Rectal smooth muscle tissue (tissue), 1 donor: ENCODE measurements around the gene HCN2.
A peak's percentile ranks its signal among the peaks of the same experiment; 100 is the strongest.

ENCODE experiments used
- H3K27ac ChIP-seq: one replicate; pipeline ENCODE4 v1.7.0; 2013; ENCODE audit warnings: low read depth, low read length, inconsistent platforms
- H3K27me3 ChIP-seq: one replicate; pipeline ENCODE4 v1.7.0; 2013; ENCODE audit warnings: low read length; ENCODE audit not compliant: control insufficient read depth, insufficient read depth
- H3K36me3 ChIP-seq: one replicate; pipeline ENCODE4 v1.7.0; 2013; ENCODE audit warnings: low read length; ENCODE audit not compliant: control insufficient read depth, insufficient read depth
- H3K4me1 ChIP-seq: one replicate; pipeline ENCODE4 v1.7.0; 2013; ENCODE audit warnings: low read length; ENCODE audit not compliant: control insufficient read depth, insufficient read depth
- H3K4me3 ChIP-seq: one replicate; pipeline ENCODE4 v1.7.0; 2013; ENCODE audit warnings: low read length
- H3K9ac ChIP-seq: one replicate; pipeline ENCODE4 v1.7.0; 2013; ENCODE audit warnings: low read length

HCN2 gene

GRCh38 chr19:556611-557382 is 32.9 kb upstream of the HCN2 start:
- Histone ChIP-seq H3K27me3 (no peaks in the 10 kb centered on the region), H3K4me3 (no peak overlapping the region), H3K36me3 (no peaks in the 10 kb centered on the region), H3K27ac (no peak overlapping the region), H3K4me1 (peaks cover 7% of the 10 kb centered on the region), H3K9ac (no peak overlapping the region)

GRCh38 chr19:558770-559439 is 30.8 kb upstream of the HCN2 start:
- peaks cover 7% of the 10 kb centered on the region for H3K4me1 ChIP-seq
- no peaks in the 10 kb centered on the region for H3K36me3 ChIP-seq
- H3K4me3 ChIP-seq: no peak overlapping the region
- H3K27ac ChIP-seq: peak overlapping the region; percentile 24
- no peaks in the 10 kb centered on the region for H3K27me3 ChIP-seq
- H3K9ac ChIP-seq: peak overlapping the region; percentile 40

- Histone ChIP-seq H3K27ac (no peak overlapping the region), H3K27me3 (no peaks in the 10 kb centered on the region), H3K36me3 (no peaks in the 10 kb centered on the region), H3K4me3 (no peak overlapping the region), H3K9ac (no peak overlapping the region), H3K4me1 (peaks cover 7% of the 10 kb centered on the region)
Observed at GRCh38 chr19:560121-560520, 29.6 kb upstream of the HCN2 start.

- H3K27ac ChIP-seq: peak overlapping the region; percentile 88
- no peaks in the 10 kb centered on the region for H3K36me3 ChIP-seq
- peaks cover 13% of the 10 kb centered on the region for H3K4me1 ChIP-seq
- no peak overlapping the region for H3K4me3 ChIP-seq
- no peaks in the 10 kb centered on the region for H3K27me3 ChIP-seq
- peak overlapping the region; percentile 24 for H3K9ac ChIP-seq
Observed at GRCh38 chr19:566403-566802, 23.3 kb upstream of the HCN2 start.

GRCh38 chr19:566844-567243 is 22.8 kb upstream of the HCN2 start:
- no peaks in the 10 kb centered on the region for H3K27me3 ChIP-seq
- H3K4me3 ChIP-seq: peak overlapping the region; percentile 29
- peak overlapping the region; percentile 88 for H3K27ac ChIP-seq
- no peak overlapping the region for H3K9ac ChIP-seq
- peaks cover 15% of the 10 kb centered on the region for H3K4me1 ChIP-seq
- H3K36me3 ChIP-seq: no peaks in the 10 kb centered on the region

GRCh38 chr19:567296-567900 is 22.3 kb upstream of the HCN2 start:
- Histone ChIP-seq H3K36me3 (no peaks in the 10 kb centered on the region), H3K27ac (peak overlapping the region; percentile 88), H3K27me3 (no peaks in the 10 kb centered on the region), H3K4me1 (peaks cover 15% of the 10 kb centered on the region), H3K4me3 (peak overlapping the region; percentile 29), H3K9ac (no peak overlapping the region)

- H3K4me3 ChIP-seq: no peak overlapping the region
- peaks cover 25% of the 10 kb centered on the region for H3K4me1 ChIP-seq
- H3K9ac ChIP-seq: no peak overlapping the region
- no peaks in the 10 kb centered on the region for H3K36me3 ChIP-seq
- H3K27ac ChIP-seq: no peak overlapping the region
- no peaks in the 10 kb centered on the region for H3K27me3 ChIP-seq
Observed at GRCh38 chr19:570251-570686, 19.4 kb upstream of the HCN2 start.

GRCh38 chr19:570937-571565 is 18.6 kb upstream of the HCN2 start:
- Histone ChIP-seq H3K9ac (peak overlapping the region; percentile 25), H3K4me3 (peak overlapping the region; percentile 78), H3K36me3 (no peaks in the 10 kb centered on the region), H3K27me3 (no peaks in the 10 kb centered on the region), H3K4me1 (peaks cover 26% of the 10 kb centered on the region), H3K27ac (peak overlapping the region; percentile 94)

- H3K4me1 ChIP-seq: peaks cover 30% of the 10 kb centered on the region
Observed at GRCh38 chr19:571566-571974, 18.1 kb upstream of the HCN2 start.

GRCh38 chr19:572140-572742 is 17.4 kb upstream of the HCN2 start, which contains the start of gene BSG:
BSG (plus strand) TSS chr19:572596; CDS start chr19:572635, 39 bp downstream.
- peak within 1 kb of the TSS; percentile 90 for H3K4me3 ChIP-seq
- no peaks in the 10 kb centered on the region for H3K27me3 ChIP-seq
- H3K4me1 ChIP-seq: peaks cover 24% of the 10 kb centered on the region
- no peaks in the 10 kb centered on the region for H3K36me3 ChIP-seq
- peak within 1 kb of the TSS; percentile 94 for H3K27ac ChIP-seq
- peak within 1 kb of the TSS; percentile 50 for H3K9ac ChIP-seq

More at GRCh38 chr19:571566-571974, 18.1 kb upstream of the HCN2 start:
- H3K4me3 ChIP-seq: peak overlapping the region; percentile 78
- H3K27ac ChIP-seq: peak overlapping the region; percentile 94
- peak overlapping the region; percentile 25 for H3K9ac ChIP-seq
- H3K27me3 ChIP-seq: no peaks in the 10 kb centered on the region
- H3K36me3 ChIP-seq: no peaks in the 10 kb centered on the region

- Histone ChIP-seq H3K4me3 (peak overlapping the region; percentile 90), H3K36me3 (peaks cover under 1% of the 10 kb centered on the region), H3K27ac (peak overlapping the region; percentile 89), H3K9ac (peak overlapping the region; percentile 50), H3K27me3 (no peaks in the 10 kb centered on the region), H3K4me1 (peaks cover 21% of the 10 kb centered on the region)
Observed at GRCh38 chr19:572743-573518, 16.8 kb upstream of the HCN2 start.
